Measurements from ENCODE around the gene IRF3.

DNA sequence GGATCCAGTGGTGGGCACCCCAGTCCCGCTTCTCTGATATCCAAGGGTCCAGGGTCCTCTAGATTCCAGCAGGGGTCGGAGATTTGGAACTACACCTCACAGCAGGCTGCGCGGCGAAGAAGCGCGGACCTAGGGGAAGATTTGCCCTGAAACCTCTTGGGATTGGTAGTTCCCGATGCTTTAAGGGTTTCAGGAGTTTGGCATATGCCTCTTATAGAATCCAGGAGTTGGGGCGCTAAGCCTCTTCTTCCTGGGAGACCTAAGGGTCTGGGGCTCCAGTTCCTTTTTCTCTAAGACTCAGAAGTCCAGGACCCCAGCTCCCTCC, 425 bp upstream of the IRF3 start:
- TF ChIP-seq, protein P1, sequence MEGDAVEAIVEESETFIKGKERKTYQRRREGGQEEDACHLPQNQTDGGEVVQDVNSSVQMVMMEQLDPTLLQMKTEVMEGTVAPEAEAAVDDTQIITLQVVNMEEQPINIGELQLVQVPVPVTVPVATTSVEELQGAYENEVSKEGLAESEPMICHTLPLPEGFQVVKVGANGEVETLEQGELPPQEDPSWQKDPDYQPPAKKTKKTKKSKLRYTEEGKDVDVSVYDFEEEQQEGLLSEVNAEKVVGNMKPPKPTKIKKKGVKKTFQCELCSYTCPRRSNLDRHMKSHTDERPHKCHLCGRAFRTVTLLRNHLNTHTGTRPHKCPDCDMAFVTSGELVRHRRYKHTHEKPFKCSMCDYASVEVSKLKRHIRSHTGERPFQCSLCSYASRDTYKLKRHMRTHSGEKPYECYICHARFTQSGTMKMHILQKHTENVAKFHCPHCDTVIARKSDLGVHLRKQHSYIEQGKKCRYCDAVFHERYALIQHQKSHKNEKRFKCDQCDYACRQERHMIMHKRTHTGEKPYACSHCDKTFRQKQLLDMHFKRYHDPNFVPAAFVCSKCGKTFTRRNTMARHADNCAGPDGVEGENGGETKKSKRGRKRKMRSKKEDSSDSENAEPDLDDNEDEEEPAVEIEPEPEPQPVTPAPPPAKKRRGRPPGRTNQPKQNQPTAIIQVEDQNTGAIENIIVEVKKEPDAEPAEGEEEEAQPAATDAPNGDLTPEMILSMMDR (IDR thresholded peaks at IDR 0.05; ENCODE audit: low read length): no peak
- no peak for TF ChIP-seq EZH2 (IDR thresholded peaks at IDR 0.05; ENCODE audit: borderline replicate concordance, low read length)

Measured in OCI-LY1 (cell line).